Measurements from ENCODE around the gene CPM. TPM values are rescaled to one million over a fixed set of nuclear protein-coding genes. Genes with fewer than 3 reads are reported as not detected.
A peak's percentile ranks its signal among the peaks of the same experiment; 100 is the strongest.
"Not testable (repeated sequence)": the region's sequence is repeated elsewhere in the genome, so short reads cannot be mapped to it uniquely, and the experiment has no call there.

Gene CPM
- total and polyA plus RNA-seq, 7 experiments from 2014 or later: 0.06 to 5.9 (median 1.8) TPM

DNA sequence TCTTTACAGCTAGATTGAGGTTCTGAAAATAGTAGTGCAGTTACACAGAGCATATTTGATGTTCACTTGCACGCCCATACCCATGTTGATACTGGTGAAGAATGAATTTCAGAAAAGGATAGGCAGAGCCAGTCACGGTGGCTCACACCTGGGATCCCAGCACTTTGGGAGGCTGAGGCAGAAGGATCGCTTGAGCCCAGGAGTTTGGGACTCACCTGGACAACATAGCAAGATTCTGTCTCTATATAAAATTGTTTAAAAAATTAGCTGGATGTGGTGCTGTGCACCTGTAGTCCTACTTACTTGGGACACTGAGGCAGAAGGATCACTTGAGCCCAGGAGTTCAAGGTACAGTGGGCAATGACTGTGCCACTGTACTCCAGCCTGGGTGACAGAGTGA, 68.4 kb downstream of the CPM start:
- intact Hi-C loops (cut with micrococcal nuclease): loop anchor here in 1 of 2 donors (1.0 to 10.0 kb wide), 3 partner anchors 206 to 390 kb away; no protein-coding TSS in a partner anchor
- no peak for DNase-seq
- no peaks in the 10 kb centered on the region for H3K36me3 ChIP-seq (ENCODE audit: control insufficient read depth in 2 of 3, insufficient read depth in 3 of 3, low read length in 3 of 3)
- H3K27me3 ChIP-seq (ENCODE audit: control insufficient read depth in 2 of 2, insufficient read depth in 2 of 2, low read length in 2 of 2): no peaks in the 10 kb centered on the region
- no peaks in the 10 kb centered on the region for H3K9me3 ChIP-seq (ENCODE audit: control insufficient read depth in 2 of 3, low read length in 3 of 3)
- CTCF ChIA-PET: no interaction called here
- Mint-ChIP-seq H3K36me3 (no peaks in the 10 kb centered on the region), H3K4me1 (peaks cover 0 to 9% (median 0%) of the 10 kb centered on the region in 7 donors), H3K27ac (no peak overlapping the region), H3K27me3 (peaks cover 0 to 6% (median 0%) of the 10 kb centered on the region in 5 donors), H3K4me3 (no peak overlapping the region), H3K9me3 (no peaks in the 10 kb centered on the region)
- no peak overlapping the region for H3K4me3 ChIP-seq (ENCODE audit: low read length)
- ATAC-seq: no peak
- POLR2A ChIA-PET: no interaction called here
- no peak overlapping the region for H3K27ac ChIP-seq (ENCODE audit: low read depth, low read length)
- H3K4me1 ChIP-seq (ENCODE audit: control insufficient read depth in 2 of 2, insufficient read depth in 2 of 2, low read length in 2 of 2): no peaks in the 10 kb centered on the region

DNA sequence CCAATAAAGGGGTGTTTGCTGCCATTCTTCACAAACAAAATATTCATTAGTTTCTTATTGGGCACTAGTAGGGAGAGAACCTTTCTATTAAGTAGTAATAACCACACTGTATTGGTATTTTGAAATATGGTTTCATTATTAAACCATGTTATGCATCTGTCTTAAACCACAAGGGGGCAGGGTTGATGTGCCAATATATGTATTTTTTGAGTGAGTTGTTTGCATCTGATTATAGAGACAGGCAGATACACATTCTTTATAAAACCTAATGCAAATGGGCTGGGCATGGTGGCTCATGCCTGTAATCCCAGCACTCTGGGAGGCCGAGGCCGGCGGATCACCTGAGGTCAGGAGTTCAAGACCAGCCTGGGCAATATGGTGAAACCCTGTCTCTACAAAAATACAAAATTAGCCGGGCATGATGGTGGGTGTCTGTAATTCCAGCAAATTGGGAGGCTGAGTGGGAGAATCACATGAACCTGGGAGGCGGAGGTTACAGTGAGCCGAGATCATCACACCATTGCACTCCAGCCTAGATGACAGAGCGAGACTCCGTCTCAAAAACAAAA, 69.0 kb downstream of the CPM start:
- H3K4me1 ChIP-seq (ENCODE audit: control insufficient read depth in 2 of 2, insufficient read depth in 2 of 2, low read length in 2 of 2); H3K9me3 Mint-ChIP-seq; CTCF ChIA-PET; H3K4me1 Mint-ChIP-seq; H3K4me3 Mint-ChIP-seq; H3K27ac Mint-ChIP-seq; H3K36me3 Mint-ChIP-seq; H3K27ac ChIP-seq (ENCODE audit: low read depth, low read length); H3K27me3 Mint-ChIP-seq; POLR2A ChIA-PET; H3K9me3 ChIP-seq (ENCODE audit: control insufficient read depth in 2 of 3, low read length in 3 of 3); H3K36me3 ChIP-seq (ENCODE audit: control insufficient read depth in 2 of 3, insufficient read depth in 3 of 3, low read length in 3 of 3); H3K4me3 ChIP-seq (ENCODE audit: low read length); H3K27me3 ChIP-seq (ENCODE audit: control insufficient read depth in 2 of 2, insufficient read depth in 2 of 2, low read length in 2 of 2): not testable (repeated sequence)
- peak; percentile 64 for ATAC-seq
- intact Hi-C loops (cut with micrococcal nuclease): loop anchor here in 1 of 2 donors (1.0 to 10.0 kb wide), 3 partner anchors 206 to 391 kb away; no protein-coding TSS in a partner anchor
- peak in 5 of 9 donors; percentile 10 to 30 (median 17) for DNase-seq

DNA sequence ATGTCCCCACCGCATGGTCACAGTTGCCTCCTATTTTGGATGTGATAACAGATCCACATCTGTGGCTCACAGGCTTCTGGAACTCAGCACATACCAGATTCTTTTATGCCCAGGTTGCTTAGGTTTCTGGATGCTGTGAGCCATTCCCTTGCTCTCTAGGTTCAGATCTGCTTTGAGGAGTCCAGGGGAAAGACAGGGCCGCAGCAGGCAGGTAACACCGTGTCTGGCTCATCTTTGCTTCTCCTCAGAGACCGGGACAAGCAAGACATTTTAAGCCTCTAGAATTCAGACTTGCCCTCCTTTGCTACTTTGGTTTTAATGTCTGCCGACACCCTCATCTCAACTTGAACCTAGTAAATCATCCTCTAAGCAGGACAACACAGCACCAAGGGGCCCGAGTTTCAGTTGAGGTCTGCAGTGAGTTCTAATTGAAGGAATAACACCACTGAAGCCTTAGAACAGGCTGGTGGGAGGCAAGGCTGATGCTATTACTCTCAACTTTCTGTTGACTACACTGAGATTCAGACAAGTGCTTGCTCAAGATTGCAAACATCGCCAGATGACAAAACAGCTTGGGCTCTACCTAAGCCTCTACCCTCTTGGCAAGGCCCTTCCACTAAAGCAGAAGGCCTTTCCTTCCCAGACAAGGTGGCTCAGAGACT, 69.7 kb downstream of the CPM start:
- ATAC-seq (no peak), DNase-seq (no peak)
- H3K4me3 ChIP-seq (ENCODE audit: low read length): no peak overlapping the region
- H3K9me3 Mint-ChIP-seq: no peaks in the 10 kb centered on the region
- intact Hi-C loops (cut with micrococcal nuclease): loop anchor here in 1 of 2 donors (5.0 to 10.0 kb wide), 2 partner anchors 294 to 392 kb away; no protein-coding TSS in a partner anchor
- H3K4me1 Mint-ChIP-seq: peaks cover 0 to 9% (median 0%) of the 10 kb centered on the region in 7 donors
- ChIA-PET CTCF (no interaction called here), POLR2A (interaction anchor here (0.6 kb wide), 1 partner anchor 1372 kb away, joined by 3 read pairs; no protein-coding TSS in a partner anchor)
- peaks cover 0 to 7% (median 0%) of the 10 kb centered on the region in 5 donors for H3K27me3 Mint-ChIP-seq
- H3K9me3 ChIP-seq (ENCODE audit: control insufficient read depth in 2 of 3, low read length in 3 of 3): no peaks in the 10 kb centered on the region
- H3K36me3 Mint-ChIP-seq: no peaks in the 10 kb centered on the region
- H3K27ac ChIP-seq (ENCODE audit: low read depth, low read length): no peak overlapping the region
- no peaks in the 10 kb centered on the region for H3K36me3 ChIP-seq (ENCODE audit: control insufficient read depth in 2 of 3, insufficient read depth in 3 of 3, low read length in 3 of 3)
- H3K27ac Mint-ChIP-seq: no peak overlapping the region
- H3K27me3 ChIP-seq (ENCODE audit: control insufficient read depth in 2 of 2, insufficient read depth in 2 of 2, low read length in 2 of 2): no peaks in the 10 kb centered on the region
- H3K4me3 Mint-ChIP-seq: no peak overlapping the region
- no peaks in the 10 kb centered on the region for H3K4me1 ChIP-seq (ENCODE audit: control insufficient read depth in 2 of 2, insufficient read depth in 2 of 2, low read length in 2 of 2)

- Histone ChIP-seq H3K36me3 (ENCODE audit: control insufficient read depth in 2 of 3, insufficient read depth in 3 of 3, low read length in 3 of 3) (no peaks in the 10 kb centered on the region), H3K4me3 (ENCODE audit: low read length) (no peak overlapping the region), H3K4me1 (ENCODE audit: control insufficient read depth in 2 of 2, insufficient read depth in 2 of 2, low read length in 2 of 2) (no peaks in the 10 kb centered on the region), H3K27ac (ENCODE audit: low read depth, low read length) (no peak overlapping the region), H3K9me3 (ENCODE audit: control insufficient read depth in 2 of 3, low read length in 3 of 3) (no peaks in the 10 kb centered on the region), H3K27me3 (ENCODE audit: control insufficient read depth in 2 of 2, insufficient read depth in 2 of 2, low read length in 2 of 2) (no peaks in the 10 kb centered on the region)
- ChIA-PET POLR2A (no interaction called here), CTCF (no interaction called here)
- H3K4me3 Mint-ChIP-seq: no peak overlapping the region
- intact Hi-C loops (cut with micrococcal nuclease): loop anchor here in 1 of 2 donors (5.0 to 10.0 kb wide), 2 partner anchors 295 to 393 kb away; no protein-coding TSS in a partner anchor
- H3K9me3 Mint-ChIP-seq: no peaks in the 10 kb centered on the region
- ATAC-seq: no peak
- no peaks in the 10 kb centered on the region for H3K36me3 Mint-ChIP-seq
- H3K27ac Mint-ChIP-seq: no peak overlapping the region
- H3K27me3 Mint-ChIP-seq: peaks cover 0 to 7% (median 0%) of the 10 kb centered on the region in 5 donors
- H3K4me1 Mint-ChIP-seq: peaks cover 0 to 12% (median 0%) of the 10 kb centered on the region in 7 donors
- no peak for DNase-seq
These were observed 71.1 kb downstream of the CPM start for GRCh38 chr12:68861890-68862289.

DNA sequence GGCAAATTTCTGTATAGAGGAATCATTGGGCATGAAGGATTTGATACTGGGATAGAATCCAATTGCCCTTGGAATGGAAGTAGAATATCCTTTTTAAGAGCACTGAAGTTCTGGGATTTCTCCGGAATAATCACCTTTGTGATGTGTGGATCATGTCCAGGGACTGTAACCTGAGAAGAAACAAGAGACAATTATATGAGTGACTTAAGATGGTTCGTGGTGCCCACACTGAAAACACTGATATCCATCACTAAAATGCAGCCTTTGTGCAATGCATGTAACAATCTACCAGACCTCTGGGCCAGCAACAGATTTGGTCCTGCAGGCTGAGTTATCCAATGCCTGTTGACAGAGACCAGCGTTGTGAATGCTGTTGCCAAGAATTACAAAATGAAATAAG, 76.5 kb downstream of the CPM start:
- Histone ChIP-seq H3K36me3 (ENCODE audit: control insufficient read depth in 2 of 3, insufficient read depth in 3 of 3, low read length in 3 of 3) (no peaks in the 10 kb centered on the region), H3K27ac (ENCODE audit: low read depth, low read length) (no peak overlapping the region), H3K27me3 (ENCODE audit: control insufficient read depth in 2 of 2, insufficient read depth in 2 of 2, low read length in 2 of 2) (no peaks in the 10 kb centered on the region), H3K4me1 (ENCODE audit: control insufficient read depth in 2 of 2, insufficient read depth in 2 of 2, low read length in 2 of 2) (no peaks in the 10 kb centered on the region), H3K9me3 (ENCODE audit: control insufficient read depth in 2 of 3, low read length in 3 of 3) (no peaks in the 10 kb centered on the region), H3K4me3 (ENCODE audit: low read length) (no peak overlapping the region)
- no peak for DNase-seq
- H3K4me1 Mint-ChIP-seq: peaks cover 0 to 2% (median 0%) of the 10 kb centered on the region in 7 donors
- ATAC-seq: no peak
- H3K27ac Mint-ChIP-seq: no peak overlapping the region
- ChIA-PET CTCF (no interaction called here), POLR2A (no interaction called here)
- no peaks in the 10 kb centered on the region for H3K9me3 Mint-ChIP-seq
- intact Hi-C loops (cut with micrococcal nuclease): no loop called here
- H3K4me3 Mint-ChIP-seq: no peak overlapping the region
- peaks cover 0 to 2% (median 0%) of the 10 kb centered on the region in 5 donors for H3K36me3 Mint-ChIP-seq
- H3K27me3 Mint-ChIP-seq: peaks cover 0 to 13% (median 0%) of the 10 kb centered on the region in 5 donors

- Mint-ChIP-seq H3K9me3 (no peaks in the 10 kb centered on the region), H3K27ac (no peak overlapping the region), H3K27me3 (peaks cover 0 to 10% (median 0%) of the 10 kb centered on the region in 5 donors), H3K36me3 (peaks cover 0 to 2% (median 0%) of the 10 kb centered on the region in 5 donors), H3K4me1 (peaks cover 0 to 2% (median 0%) of the 10 kb centered on the region in 7 donors), H3K4me3 (no peak overlapping the region)
- no peaks in the 10 kb centered on the region for H3K9me3 ChIP-seq (ENCODE audit: control insufficient read depth in 2 of 3, low read length in 3 of 3)
- intact Hi-C loops (cut with micrococcal nuclease): no loop called here
- H3K27ac ChIP-seq (ENCODE audit: low read depth, low read length): no peak overlapping the region
- no peak for DNase-seq
- ChIA-PET POLR2A (no interaction called here), CTCF (no interaction called here)
- no peak for ATAC-seq
- H3K4me1 ChIP-seq (ENCODE audit: control insufficient read depth in 2 of 2, insufficient read depth in 2 of 2, low read length in 2 of 2): no peaks in the 10 kb centered on the region
- no peak overlapping the region for H3K4me3 ChIP-seq (ENCODE audit: low read length)
- H3K27me3 ChIP-seq (ENCODE audit: control insufficient read depth in 2 of 2, insufficient read depth in 2 of 2, low read length in 2 of 2): no peaks in the 10 kb centered on the region
- H3K36me3 ChIP-seq (ENCODE audit: control insufficient read depth in 2 of 3, insufficient read depth in 3 of 3, low read length in 3 of 3): no peaks in the 10 kb centered on the region
These were observed 77.2 kb downstream of the CPM start for GRCh38 chr12:68855771-68856170.

- no peaks in the 10 kb centered on the region for H3K36me3 ChIP-seq (ENCODE audit: control insufficient read depth in 2 of 3, insufficient read depth in 3 of 3, low read length in 3 of 3)
- CTCF ChIA-PET: no interaction called here
- POLR2A ChIA-PET: no interaction called here
These were observed 77.9 kb downstream of the CPM start for GRCh38 chr12:68855111-68855510.

More at GRCh38 chr12:68855111-68855510, 77.9 kb downstream of the CPM start:
- Mint-ChIP-seq H3K4me3 (no peak overlapping the region), H3K9me3 (no peaks in the 10 kb centered on the region), H3K4me1 (peaks cover 0 to 2% (median 0%) of the 10 kb centered on the region in 7 donors), H3K27ac (no peak overlapping the region), H3K27me3 (peaks cover 0 to 7% (median 0%) of the 10 kb centered on the region in 5 donors), H3K36me3 (peaks cover 0 to 2% (median 0%) of the 10 kb centered on the region in 5 donors)
- H3K4me3 ChIP-seq (ENCODE audit: low read length): no peak overlapping the region
- intact Hi-C loops (cut with micrococcal nuclease): no loop called here
- ATAC-seq: no peak
- H3K4me1 ChIP-seq (ENCODE audit: control insufficient read depth in 2 of 2, insufficient read depth in 2 of 2, low read length in 2 of 2): no peaks in the 10 kb centered on the region
- no peak overlapping the region for H3K27ac ChIP-seq (ENCODE audit: low read depth, low read length)
- no peaks in the 10 kb centered on the region for H3K9me3 ChIP-seq (ENCODE audit: control insufficient read depth in 2 of 3, low read length in 3 of 3)
- no peaks in the 10 kb centered on the region for H3K27me3 ChIP-seq (ENCODE audit: control insufficient read depth in 2 of 2, insufficient read depth in 2 of 2, low read length in 2 of 2)
- no peak for DNase-seq
